HCT116 (cell line): ENCODE data around the gene LTBP1.

Experiments
- CTCF ChIP-seq, 3 experiments: fragments of 200-600 bp in 1 of 3; sonication (generic) in 1 of 3; IDR thresholded peaks in 2 of 3; conservative IDR thresholded peaks in 1 of 3; 2 replicates each; pipeline ENCODE4 v1.5.1; 2012 to 2017; ENCODE audit warnings: low read depth in 2 of 3, low read length in 2 of 3, antibody characterized with exemption in 1 of 3, borderline replicate concordance in 1 of 3, control low read depth in 1 of 3, mild to moderate bottlenecking in 1 of 3, mixed read lengths in 1 of 3, mixed run types in 1 of 3, moderate library complexity in 1 of 3; ENCODE audit not compliant: insufficient read depth in 1 of 3
- RAD21 ChIP-seq: IDR thresholded peaks from 2 replicates; pipeline ENCODE4 v1.6.1; 2012; ENCODE audit warnings: low read depth, mild to moderate bottlenecking

- peak; percentile 33 to 49 (median 46); a peak in 4 of 6 replicates for TF ChIP-seq CTCF (IDR thresholded peaks at IDR 0.05 in 2 of 3, conservative IDR thresholded peaks at IDR 0.05 in 1 of 3; ENCODE audit: borderline replicate concordance in 1 of 3, insufficient read depth in 1 of 3, low read depth in 2 of 3, low read length in 2 of 3)
- peak; percentile 70 for TF ChIP-seq RAD21
Measured at GRCh38 chr2:33412920-33413319, 466.2 kb downstream of the LTBP1 start.
